HG03064 (cell line): ENCODE data around the gene YWHAE.
"Not testable (repeated sequence)": the region's sequence is repeated elsewhere in the genome, so short reads cannot be mapped to it uniquely, and the experiment has no call there.

Source experiments
- ATAC-seq: cut with Tn5 transposase; IDR thresholded peaks from one replicate; pipeline ENCODE4 v1.9.1; 2021; ENCODE audit warnings: low read depth; ENCODE audit not compliant: unreplicated experiment

YWHAE gene

GRCh38 chr17:1375615-1376014 lies 24.4 kb downstream of the YWHAE start:
- no peak for ATAC-seq

- ATAC-seq = no peak
Measured at GRCh38 chr17:1374431-1375177, 25.4 kb downstream of the YWHAE start.

GRCh38 chr17:1373707-1374237 lies 26.2 kb downstream of the YWHAE start:
- no peak for ATAC-seq

- no peak for ATAC-seq
Measured at GRCh38 chr17:1372618-1373017, 27.4 kb downstream of the YWHAE start.

GRCh38 chr17:1371893-1372590 lies 28.0 kb downstream of the YWHAE start:
- ATAC-seq = no peak

- no peak for ATAC-seq
Measured at GRCh38 chr17:1368588-1368987, 31.4 kb downstream of the YWHAE start.

GRCh38 chr17:1367351-1367745 lies 32.7 kb downstream of the YWHAE start:
- no peak for ATAC-seq

- ATAC-seq = no peak
Measured at GRCh38 chr17:1366234-1366633, 33.8 kb downstream of the YWHAE start.

- no peak for ATAC-seq
Measured at GRCh38 chr17:1365445-1366039, 34.5 kb downstream of the YWHAE start.

GRCh38 chr17:1362964-1363363 lies 37.1 kb downstream of the YWHAE start:
- no peak for ATAC-seq

- no peak for ATAC-seq
Measured at GRCh38 chr17:1362065-1362848, 37.8 kb downstream of the YWHAE start.

- no peak for ATAC-seq
Measured at GRCh38 chr17:1360975-1361374, 39.0 kb downstream of the YWHAE start.

- not testable (repeated sequence) for ATAC-seq
Measured at GRCh38 chr17:1360315-1360714, 39.7 kb downstream of the YWHAE start.

- ATAC-seq = no peak
Measured at GRCh38 chr17:1354030-1354429, 46.0 kb downstream of the YWHAE start.

GRCh38 chr17:1352530-1352929 lies 47.5 kb downstream of the YWHAE start:
- ATAC-seq = not testable (repeated sequence)

- no peak for ATAC-seq
Measured at GRCh38 chr17:1351971-1352370, 48.1 kb downstream of the YWHAE start.

GRCh38 chr17:1351275-1351674 lies 48.7 kb downstream of the YWHAE start:
- no peak for ATAC-seq

GRCh38 chr17:1347589-1348323 lies 52.3 kb downstream of the YWHAE start:
- no peak for ATAC-seq

- ATAC-seq = no peak
Measured at GRCh38 chr17:1344521-1344920, 55.5 kb downstream of the YWHAE start.

- ATAC-seq = no peak
Measured at GRCh38 chr17:1343554-1343953, 56.5 kb downstream of the YWHAE start.
